CD14-positive monocyte (primary cell): ENCODE results near the gene RCOR3. TPM values are rescaled to one million over a fixed set of nuclear protein-coding genes. Genes with fewer than 3 reads are reported as not detected.

ENCODE experiments used
- DNase-seq, 3 donors: peaks; one replicate each; pipeline ENCODE4 v3.0.0-alpha.2; 2011 to 2022
- H2AFZ ChIP-seq: 2 replicates; pipeline ENCODE4 v1.6.0; 2012; ENCODE audit warnings: mild to moderate bottlenecking, low read depth, low read length, inconsistent platforms; ENCODE audit not compliant: insufficient read depth, poor library complexity, severe bottlenecking
- H3K27ac ChIP-seq, 2 donors: 1 replicate in 1 of 2; 2 replicates in 1 of 2; pipeline ENCODE4 v1.5.1; 2012 to 2013; ENCODE audit warnings: low read length in 2 of 2, control low read depth in 1 of 2, inconsistent platforms in 1 of 2, low read depth in 1 of 2, mild to moderate bottlenecking in 1 of 2
- H3K27me3 ChIP-seq, 2 donors: one replicate each; pipeline versions ENCODE4 v1.6.0 to v1.6.1; 2011 to 2013; ENCODE audit warnings: low read length in 2 of 2; ENCODE audit not compliant: control insufficient read depth in 2 of 2, insufficient read depth in 2 of 2
- H3K36me3 ChIP-seq, 2 donors: replicated peaks in 1 of 2; 1 replicate in 1 of 2; 2 replicates in 1 of 2; pipeline versions ENCODE4 v1.5.1 to v1.6.1; 2012 to 2013; ENCODE audit warnings: low read length in 2 of 2, control low read depth in 1 of 2, inconsistent platforms in 1 of 2, mild to moderate bottlenecking in 1 of 2; ENCODE audit not compliant: insufficient read depth in 2 of 2, control insufficient read depth in 1 of 2
- H3K4me1 ChIP-seq, 2 donors: 1 replicate in 1 of 2; 2 replicates in 1 of 2; pipeline versions ENCODE4 v1.5.1 to v1.6.1; 2012 to 2013; ENCODE audit warnings: low read length in 2 of 2, control low read depth in 1 of 2, inconsistent platforms in 1 of 2, mild to moderate bottlenecking in 1 of 2, moderate library complexity in 1 of 2; ENCODE audit not compliant: insufficient read depth in 2 of 2, control insufficient read depth in 1 of 2
- H3K4me2 ChIP-seq: replicated peaks from 2 replicates; pipeline ENCODE3; 2012; ENCODE audit warnings: low read length, moderate library complexity, mild to moderate bottlenecking; ENCODE audit not compliant: poor library complexity, severe bottlenecking; ENCODE audit errors: extremely low read depth
- H3K4me3 ChIP-seq, 3 experiments: fragments of 200-600 bp in 1 of 3; sonication (generic) in 1 of 3; replicated peaks in 1 of 3; 1 replicate in 2 of 3; 2 replicates in 1 of 3; pipeline ENCODE4 v1.5.1; 2011 to 2013; ENCODE audit warnings: low read length in 3 of 3, mild to moderate bottlenecking in 3 of 3, control low read depth in 2 of 3, low read depth in 2 of 3, inconsistent platforms in 1 of 3, moderate library complexity in 1 of 3
- H3K79me2 ChIP-seq: 2 replicates; pipeline ENCODE4 v1.6.0; 2012; ENCODE audit warnings: mild to moderate bottlenecking, control low read depth, inconsistent platforms, low read length, moderate library complexity; ENCODE audit not compliant: insufficient read depth
- H3K9ac ChIP-seq: 2 replicates; pipeline ENCODE4 v1.6.0; 2017; ENCODE audit warnings: low read length, mild to moderate bottlenecking; ENCODE audit not compliant: insufficient read depth, poor library complexity, severe bottlenecking
- H3K9me3 ChIP-seq, 2 donors: replicated peaks in 1 of 2; 1 replicate in 1 of 2; 2 replicates in 1 of 2; pipeline versions ENCODE4 v1.5.1 to v1.6.1; 2012 to 2013; ENCODE audit warnings: low read length in 2 of 2, control low read depth in 1 of 2; ENCODE audit not compliant: control insufficient read depth in 1 of 2, insufficient read depth in 1 of 2
- H4K20me1 ChIP-seq: 2 replicates; pipeline ENCODE4 v1.6.0; 2012; ENCODE audit warnings: mild to moderate bottlenecking, low read length, control low read depth, moderate library complexity; ENCODE audit not compliant: insufficient read depth
- H3K27ac Mint-ChIP-seq, 7 donors: one replicate each; pipeline ENCODE4 v1.8.0; 2020; ENCODE audit warnings: mild to moderate bottlenecking in 7 of 7, mixed read lengths in 7 of 7, moderate library complexity in 6 of 7, inconsistent platforms in 2 of 7
- H3K27me3 Mint-ChIP-seq, 3 donors: one replicate each; pipeline ENCODE4 v1.8.0; 2021 to 2022; ENCODE audit warnings: low read depth in 3 of 3, mild to moderate bottlenecking in 3 of 3, mixed read lengths in 3 of 3, moderate library complexity in 3 of 3, inconsistent platforms in 1 of 3
- H3K36me3 Mint-ChIP-seq, 2 donors: one replicate each; pipeline ENCODE4 v1.8.0; 2020; ENCODE audit warnings: mixed read lengths in 2 of 2, inconsistent platforms in 1 of 2, mild to moderate bottlenecking in 1 of 2
- H3K4me1 Mint-ChIP-seq: one replicate; pipeline ENCODE4 v1.8.0; 2020; ENCODE audit warnings: mild to moderate bottlenecking, mixed read lengths
- H3K4me3 Mint-ChIP-seq, 2 donors: one replicate each; pipeline ENCODE4 v1.8.0; 2020; ENCODE audit warnings: mild to moderate bottlenecking in 2 of 2, mixed read lengths in 2 of 2, moderate library complexity in 1 of 2
- H3K9me3 Mint-ChIP-seq, 7 donors: one replicate each; pipeline ENCODE4 v1.8.0; 2020 to 2022; ENCODE audit warnings: mixed read lengths in 7 of 7, mild to moderate bottlenecking in 6 of 7, moderate library complexity in 6 of 7, inconsistent platforms in 2 of 7
- CTCF ChIP-seq: fragments of 200-600 bp; IDR thresholded peaks from one replicate; pipeline ENCODE4 v1.8.0; 2022; ENCODE audit warnings: antibody characterized with exemption, mild to moderate bottlenecking
- WGBS: methylation state at CpG from one replicate; pipeline ENCODE4 v1.1.5; 2013; ENCODE audit warnings: missing lambda C conversion rate; ENCODE audit not compliant: insufficient coverage; 5-methylcytosine and 5-hydroxymethylcytosine counted together
- intact Hi-C, 2 donors: fragments of 100-400 bp; cut with micrococcal nuclease; formaldehyde crosslinking; loops; one replicate each; pipeline versions ENCODE4 v1.15.0 to v1.15.1; 2023
- polyA plus RNA-seq, 3 donors: library from polyadenylated mRNA; depleted of rRNA in 1 of 3; unstranded in 2 of 3; stranded (reverse) in 1 of 3; fragments of 300-500 nt in 2 of 3; fragments of >200 nt in 1 of 3; fragmentation: Illumina TruSeq in 2 of 3; gene quantifications; 1 replicate in 2 of 3; 2 replicates in 1 of 3; pipeline ENCODE4 v1.2.3, GENCODE V29; 2012 to 2021

The RCOR3 gene
- polyA plus RNA-seq, 3 donors, result 14.5 to 46.5 (median 21.6) TPM

DNA sequence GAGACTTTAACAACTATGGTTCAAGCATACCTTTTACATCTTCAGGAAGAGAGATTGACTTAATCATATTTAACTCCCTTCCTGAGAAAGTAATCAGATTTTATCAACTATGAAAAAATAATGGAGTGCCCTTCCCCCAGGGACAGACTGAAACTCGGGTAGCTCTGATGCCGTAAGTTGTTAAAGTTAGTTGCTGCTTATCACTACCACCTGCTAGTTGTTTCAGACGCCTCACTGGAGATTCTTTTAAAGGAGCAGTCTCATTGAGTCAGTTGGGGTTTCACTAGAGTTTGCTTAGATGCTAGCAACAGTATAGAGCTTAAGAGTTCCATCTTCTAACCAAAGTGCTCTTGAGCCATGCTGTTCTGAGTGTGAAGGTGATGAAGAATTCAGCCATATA lies 50.5 kb downstream of the RCOR3 start:
- Histone ChIP-seq H3K27me3 (no peaks in the 10 kb centered on the region), H4K20me1 (no peaks in the 10 kb centered on the region), H3K4me1 (no peaks in the 10 kb centered on the region), H3K27ac (peak overlapping the region in 1 of 2 donors; percentile 2), H3K4me3 (no peak overlapping the region), H3K4me2 (no peak overlapping the region), H2AFZ (no peak overlapping the region), H3K36me3 (peaks cover 46 to 85% of the 10 kb centered on the region in 2 donors), H3K9ac (no peak overlapping the region), H3K79me2 (no peaks in the 10 kb centered on the region), H3K9me3 (no peaks in the 10 kb centered on the region)
- intact Hi-C loops, result no loop called here
- Mint-ChIP-seq H3K27ac (no peak overlapping the region), H3K27me3 (peaks cover 0 to 2% (median 0%) of the 10 kb centered on the region in 3 donors), H3K4me3 (no peak overlapping the region), H3K4me1 (peaks cover 8% of the 10 kb centered on the region), H3K36me3 (peaks cover 45 to 58% of the 10 kb centered on the region in 2 donors), H3K9me3 (no peaks in the 10 kb centered on the region)
- DNase-seq, result no peak
- no CpG with 5 or more reads among the region's 3 CpGs for WGBS
- TF ChIP-seq CTCF, result no peak

DNA sequence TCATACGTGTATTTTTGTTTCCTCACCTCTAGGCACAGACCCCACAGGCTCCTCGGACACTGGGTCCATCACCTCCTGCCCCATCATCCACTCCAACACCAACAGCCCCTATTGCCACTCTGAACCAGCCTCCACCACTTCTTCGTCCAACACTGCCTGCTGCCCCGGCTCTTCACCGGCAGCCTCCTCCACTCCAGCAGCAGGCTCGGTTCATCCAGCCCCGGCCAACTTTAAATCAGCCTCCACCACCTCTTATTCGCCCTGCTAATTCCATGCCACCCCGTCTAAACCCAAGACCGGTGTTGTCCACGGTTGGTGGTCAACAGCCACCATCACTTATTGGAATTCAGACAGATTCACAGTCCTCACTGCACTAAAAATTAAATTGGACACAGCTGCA lies 54.2 kb downstream of the RCOR3 start:
- H3K27ac Mint-ChIP-seq, result peak overlapping the region in 3 of 7 donors; percentile 4 to 71 (median 28)
- TF ChIP-seq CTCF, result no peak
- H3K4me3 Mint-ChIP-seq, result no peak overlapping the region
- no peak overlapping the region for H3K4me3 ChIP-seq
- H4K20me1 ChIP-seq, result no peaks in the 10 kb centered on the region
- peaks cover 8% of the 10 kb centered on the region for H3K4me1 Mint-ChIP-seq
- no peak overlapping the region for H3K9ac ChIP-seq
- no peaks in the 10 kb centered on the region for H3K9me3 ChIP-seq
- no peaks in the 10 kb centered on the region for H3K79me2 ChIP-seq
- no peaks in the 10 kb centered on the region for H3K9me3 Mint-ChIP-seq
- no peaks in the 10 kb centered on the region for H3K27me3 ChIP-seq
- no peaks in the 10 kb centered on the region for H3K4me1 ChIP-seq
- DNase-seq, result no peak
- H3K36me3 ChIP-seq, result peaks cover 47 to 78% of the 10 kb centered on the region in 2 donors
- no peak overlapping the region for H3K4me2 ChIP-seq
- H2AFZ ChIP-seq, result no peak overlapping the region
- H3K27ac ChIP-seq, result no peak overlapping the region
- intact Hi-C loops, result no loop called here
- peaks cover 39 to 47% of the 10 kb centered on the region in 2 donors for H3K36me3 Mint-ChIP-seq
- peaks cover 0 to 2% (median 0%) of the 10 kb centered on the region in 3 donors for H3K27me3 Mint-ChIP-seq
- 97% methylated on average over 10 of the region's 11 CpGs for WGBS
